HepG2 (cell line): Measurements from ENCODE around the gene PNMA5. TPM values are rescaled to one million over a fixed set of nuclear protein-coding genes. Genes with fewer than 3 reads are reported as not detected.
"Not testable (repeated sequence)": the region's sequence is repeated elsewhere in the genome, so short reads cannot be mapped to it uniquely, and the experiment has no call there.

Experiments
- ATAC-seq: fragments of 200-7000 bp; cut with Tn5 transposase; 3 replicates; pipeline ENCODE4 v1.9.1; 2020; ENCODE audit warnings: mild to moderate bottlenecking, moderate library complexity
- BruUV-seq: library from RNA; stranded (reverse); fragments of 400-500 nt; replicated peaks from 2 replicates; lab custom pipeline; 2021; lab: Mats Ljungman, UMichigan
- CTCF ChIA-PET: fragments of 300-600 bp; formaldehyde crosslinking; extraction: SDS; loops from one replicate; lab custom pipeline; 2021; ENCODE audit warnings: low total read pairs, inconsistent platforms, low intra/inter-chr PET ratio; lab: Yijun Ruan, JAX
- POLR2A ChIA-PET: fragments of 350-600 bp; sonication (Branson Sonifier 250); formaldehyde crosslinking; loops from one replicate; lab custom pipeline; 2020; ENCODE audit warnings: antibody characterized with exemption, inconsistent platforms; lab: Yijun Ruan, JAX
- DNase-seq: peaks from one replicate; pipeline ENCODE4 v3.0.0-alpha.2; 2015; ENCODE audit warnings: low spot score
- FAIRE-seq: peaks from 3 replicates; lab custom pipeline; 2011; peaks lifted over from hg19 to GRCh38; lab: Jason Lieb, UNC
- H2AFZ ChIP-seq: one replicate; pipeline ENCODE4 v1.6.1; 2011; ENCODE audit warnings: low read length, inconsistent platforms
- H3K27ac ChIP-seq: fragments of 300-600 bp; 3 replicates; pipeline ENCODE4 v1.8.0; 2011; ENCODE audit warnings: mixed run types, mild to moderate bottlenecking, mixed read lengths, low read length, inconsistent platforms; ENCODE audit not compliant: insufficient read depth; ENCODE audit errors: extremely low read length
- H3K27me3 ChIP-seq, 2 experiments: fragments of 200-600 bp in 1 of 2; 2 replicates in 1 of 2; 3 replicates in 1 of 2; pipeline versions ENCODE4 v1.6.0 to v1.8.0; 2011; ENCODE audit warnings: low read length in 2 of 2, mild to moderate bottlenecking in 2 of 2, moderate library complexity in 2 of 2, inconsistent platforms in 1 of 2; ENCODE audit not compliant: insufficient read depth in 2 of 2, control insufficient read depth in 1 of 2
- H3K36me3 ChIP-seq, 2 experiments: fragments of 200-600 bp in 1 of 2; replicated peaks in 1 of 2; 2 replicates in 1 of 2; 3 replicates in 1 of 2; pipeline versions ENCODE4 v1.5.1 to v1.8.0; 2011; ENCODE audit warnings: low read length in 2 of 2, inconsistent platforms in 1 of 2; ENCODE audit not compliant: insufficient read depth in 2 of 2, control insufficient read depth in 1 of 2
- H3K4me1 ChIP-seq: 2 replicates; pipeline ENCODE4 v1.5.1; 2012; ENCODE audit warnings: low read length, inconsistent platforms; ENCODE audit not compliant: insufficient read depth
- H3K4me2 ChIP-seq: 2 replicates; pipeline ENCODE4 v1.6.0; 2011; ENCODE audit warnings: low read depth, low read length, inconsistent platforms
- H3K4me3 ChIP-seq, 3 experiments: fragments of 200-600 bp in 1 of 3; sonication (generic), shearing (Covaris generic) in 1 of 3; replicated peaks in 1 of 3; 2 replicates each; pipeline ENCODE4 v1.5.1; 2011 to 2016; ENCODE audit warnings: low read length in 3 of 3, inconsistent platforms in 2 of 3, low read depth in 2 of 3, mild to moderate bottlenecking in 2 of 3, control low read depth in 1 of 3, mixed read lengths in 1 of 3; ENCODE audit not compliant: insufficient read depth in 1 of 3
- H3K79me2 ChIP-seq: one replicate; pipeline ENCODE4 v1.6.1; 2011; ENCODE audit warnings: low read length, inconsistent platforms; ENCODE audit not compliant: insufficient read depth
- H3K9ac ChIP-seq: 2 replicates; pipeline ENCODE4 v1.6.0; 2011; ENCODE audit warnings: mild to moderate bottlenecking, low read depth, low read length, inconsistent platforms; ENCODE audit not compliant: insufficient read depth
- H3K9me3 ChIP-seq: 2 replicates; pipeline ENCODE4 v1.5.1; 2012; ENCODE audit warnings: mild to moderate bottlenecking, low read length
- H4K20me1 ChIP-seq: 2 replicates; pipeline ENCODE4 v1.6.0; 2011; ENCODE audit warnings: inconsistent platforms, mild to moderate bottlenecking, low read length, moderate library complexity; ENCODE audit not compliant: insufficient read depth
- FOXM1 ChIP-seq: sonication (generic); formaldehyde crosslinking; IDR thresholded peaks from 2 replicates; pipeline ENCODE4 v1.5.0; 2020; ENCODE audit warnings: missing genetic modification reagents
- ZEB1 ChIP-seq: IDR thresholded peaks from 2 replicates; pipeline ENCODE4 v1.6.1; 2012; ENCODE audit warnings: mild to moderate bottlenecking, low read depth, inconsistent platforms; ENCODE audit not compliant: insufficient replicate concordance
- ZNF646 ChIP-seq: sonication (generic); formaldehyde crosslinking; IDR thresholded peaks from 2 replicates; pipeline ENCODE4 v1.9.0; 2021; ENCODE audit warnings: mild to moderate bottlenecking, missing genetic modification reagents
- WGBS: methylation state at CpG from one replicate; pipeline ENCODE4 v1.1.6; 2017; ENCODE audit warnings: low lambda C conversion rate; 5-methylcytosine and 5-hydroxymethylcytosine counted together
- in situ Hi-C: cut with HindIII; loops from 2 replicates; pipeline ENCODE4 v1.10.0; 2017; ENCODE audit warnings: low pct_unique_long_range_greater_than_20kb; ENCODE audit not compliant: extremely low pct_ligation_motif_present
- intact Hi-C: fragments of 100-400 bp; cut with micrococcal nuclease; formaldehyde crosslinking; loops from one replicate; pipeline ENCODE4 v1.10.0; 2022; ENCODE audit not compliant: unreplicated experiment
- polyA plus RNA-seq, 8 experiments: library from polyadenylated mRNA; depleted of rRNA in 3 of 8; stranded (reverse) in 7 of 8; unstranded in 1 of 8; fragments of >200 nt; fragmentation: Illumina TruSeq in 4 of 8; extraction: Trizol in 4 of 8; gene quantifications; 2 replicates each; pipeline versions ENCODE4 v1.2.1 to v1.2.3, GENCODE V29; 2011 to 2016; ENCODE audit warnings: low read depth in 4 of 8, missing spikeins in 1 of 8, mixed read lengths in 1 of 8; ENCODE audit not compliant: insufficient read depth in 1 of 8
- total RNA-seq, 5 experiments: library from RNA; depleted of rRNA; stranded (reverse); fragments of >200 nt; fragmentation: Illumina TruSeq; extraction: Trizol; gene quantifications; 2 replicates each; pipeline ENCODE4 v1.2.3, GENCODE V29; 2016; ENCODE audit warnings: low read depth in 1 of 5

Gene PNMA5
- total and polyA plus RNA-seq, 2 of the 13 experiments (the other 11 are each of a cell fraction or from before 2014, with no cell fraction given) = not detected

GRCh38 chrX:153029162-153029561 is 35.2 kb upstream of the PNMA5 start:
- Histone ChIP-seq H3K4me1 (0 out of 2 replicates have a peak, but pooled peaks cover 9% of the 10 kb centered on the region), H3K79me2 (no peaks in the 10 kb centered on the region), H3K9ac (no peak overlapping the region), H3K27ac (no peak overlapping the region), H3K36me3 (no peaks in the 10 kb centered on the region), H3K4me3 (no peak overlapping the region), H3K4me2 (no peak overlapping the region), H2AFZ (no peak overlapping the region), H3K27me3 (no peaks in the 10 kb centered on the region), H3K9me3 (no peaks in the 10 kb centered on the region), H4K20me1 (no peaks in the 10 kb centered on the region)
- no peak for ATAC-seq
- BruUV-seq = no TSS peak
- 0% methylated on average over 2 of the region's 2 CpGs for WGBS
- in situ Hi-C loops (no loop called here), intact Hi-C loops (no loop called here)
- ChIA-PET CTCF (no interaction called here), POLR2A (no interaction called here)
- no peak for DNase-seq
- no peak for TF ChIP-seq ZEB1
- no peak for TF ChIP-seq FOXM1 (CRISPR knock-in tag)
- no peak for TF ChIP-seq ZNF646 (CRISPR knock-in tag)
- FAIRE-seq = no peak

GRCh38 chrX:153028487-153028886 is 34.6 kb upstream of the PNMA5 start:
- H3K79me2 ChIP-seq, ATAC-seq, H3K4me3 ChIP-seq, BruUV-seq, H3K4me2 ChIP-seq, in situ Hi-C loops, H2AFZ ChIP-seq, intact Hi-C loops, H3K9me3 ChIP-seq, DNase-seq, H3K36me3 ChIP-seq, FAIRE-seq, H4K20me1 ChIP-seq, POLR2A ChIA-PET, H3K4me1 ChIP-seq, H3K27me3 ChIP-seq, CTCF ChIA-PET, H3K27ac ChIP-seq, H3K9ac ChIP-seq: not testable (repeated sequence)
- WGBS = no CpG with 5 or more reads among the region's 11 CpGs

- WGBS = 81% methylated on average over 1 of the region's 2 CpGs
- H3K27ac ChIP-seq, BruUV-seq, H3K4me1 ChIP-seq, intact Hi-C loops, CTCF ChIA-PET, H3K27me3 ChIP-seq, FAIRE-seq, H3K4me3 ChIP-seq, POLR2A ChIA-PET, H3K36me3 ChIP-seq, in situ Hi-C loops, H3K9ac ChIP-seq, H3K79me2 ChIP-seq, H3K9me3 ChIP-seq, H3K4me2 ChIP-seq, H4K20me1 ChIP-seq, ATAC-seq, DNase-seq, H2AFZ ChIP-seq: not testable (repeated sequence)
These were observed 32.6 kb upstream of the PNMA5 start for GRCh38 chrX:153026501-153026900.
